GM21526 (cell line): ENCODE results near the gene ARHGAP6.
"Not testable (repeated sequence)": the region's sequence is repeated elsewhere in the genome, so short reads cannot be mapped to it uniquely, and the experiment has no call there.

ENCODE experiments used
- ATAC-seq: cut with Tn5 transposase; IDR thresholded peaks from one replicate; pipeline ENCODE4 v1.9.1; 2021; ENCODE audit warnings: moderate library complexity; ENCODE audit not compliant: unreplicated experiment, low FRiP score

The ARHGAP6 gene

GRCh38 chrX:11135564-11136185 lies 530.0 kb downstream of the ARHGAP6 start:
- no peak for ATAC-seq

- ATAC-seq, result no peak
Observed at GRCh38 chrX:11131146-11131545, 534.6 kb downstream of the ARHGAP6 start.

DNA sequence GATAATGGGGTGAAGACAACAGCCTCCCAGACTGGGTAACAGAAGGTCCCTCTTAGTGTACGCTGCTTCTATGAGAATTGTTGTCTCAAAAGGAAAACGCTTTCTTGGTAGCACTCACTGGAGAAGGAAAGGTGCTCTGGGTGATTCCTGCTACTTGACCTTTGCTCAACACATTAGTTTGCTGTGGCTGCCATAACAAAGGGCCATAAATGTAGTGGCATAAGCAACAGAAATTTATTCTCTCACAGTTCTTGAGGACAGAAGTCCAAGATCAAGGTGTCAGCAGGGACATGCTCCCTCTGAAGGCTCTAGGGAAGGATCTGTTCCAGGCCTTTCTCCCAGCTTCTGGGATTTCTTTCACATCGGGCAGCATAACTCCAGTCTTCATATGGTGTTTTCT lies 535.6 kb downstream of the ARHGAP6 start:
- ATAC-seq, result no peak

DNA sequence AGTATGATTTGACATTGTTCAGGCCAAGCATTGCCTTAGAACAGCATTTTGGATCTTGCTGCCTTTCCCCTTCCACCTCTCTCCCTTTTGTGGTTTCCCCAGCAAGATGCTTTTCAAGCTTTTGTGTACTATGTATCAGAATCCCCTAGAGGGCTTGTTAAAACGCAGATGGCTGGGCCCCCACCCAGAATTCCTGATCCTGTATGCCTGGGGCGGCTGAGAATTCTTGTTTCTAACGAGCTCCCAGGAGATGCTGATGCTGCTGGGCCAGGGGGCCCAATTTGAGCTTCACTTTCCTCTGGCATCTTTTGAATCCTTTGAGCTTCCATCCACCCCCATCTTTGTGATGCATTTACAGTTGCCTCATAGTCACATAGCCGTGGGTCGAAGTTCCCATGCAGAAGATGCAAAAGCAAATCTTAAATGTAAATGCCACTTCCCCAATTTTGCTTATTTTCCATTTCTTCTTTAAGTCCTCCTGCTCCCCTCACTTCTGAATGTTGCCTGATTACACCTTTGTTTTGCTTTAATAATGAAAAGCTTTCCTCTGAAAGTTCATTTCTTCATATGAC lies 536.1 kb downstream of the ARHGAP6 start:
- ATAC-seq, result no peak

DNA sequence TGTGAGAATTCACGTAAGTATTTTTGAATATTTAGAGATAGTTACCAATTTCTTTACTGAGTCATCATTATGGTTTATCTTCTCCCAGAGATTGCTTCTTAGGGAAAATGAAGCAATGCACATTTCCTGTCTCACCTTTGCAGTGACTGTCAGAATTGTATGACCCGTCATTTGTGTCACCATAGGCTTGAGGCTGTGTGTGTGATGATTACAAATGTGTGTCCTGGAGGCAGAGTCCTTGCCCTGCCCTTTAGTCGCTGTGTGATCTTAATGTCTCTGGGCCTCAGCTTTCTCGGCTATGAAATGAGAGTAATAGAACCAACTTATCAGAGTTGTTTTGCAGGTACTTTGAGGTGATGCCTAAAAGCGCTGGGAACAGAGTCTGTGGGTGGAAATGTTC lies 540.7 kb downstream of the ARHGAP6 start:
- no peak for ATAC-seq

- no peak for ATAC-seq
Observed at GRCh38 chrX:11124112-11124511, 541.6 kb downstream of the ARHGAP6 start.

GRCh38 chrX:11123087-11123486 lies 542.6 kb downstream of the ARHGAP6 start:
- ATAC-seq, result not testable (repeated sequence)

GRCh38 chrX:11119313-11119943 lies 546.3 kb downstream of the ARHGAP6 start:
- no peak for ATAC-seq

DNA sequence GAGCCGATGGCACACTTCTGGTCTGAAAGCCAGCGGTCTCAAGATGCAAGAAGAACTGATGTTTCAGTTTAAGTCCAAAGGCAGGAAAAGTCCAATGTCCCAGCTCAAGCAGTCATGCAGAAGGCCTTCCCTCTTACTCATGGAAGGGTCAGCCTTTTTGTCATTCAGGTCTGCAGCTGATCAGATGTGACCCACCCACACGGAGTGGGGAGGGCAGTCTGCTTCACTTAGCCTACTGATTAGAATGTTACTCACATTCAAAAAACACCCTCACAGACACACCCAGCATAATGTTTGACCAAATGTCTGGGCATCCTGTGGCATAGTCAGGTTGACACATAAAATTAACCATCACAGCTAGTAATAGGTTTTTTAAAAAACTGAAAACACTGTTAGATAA lies 548.0 kb downstream of the ARHGAP6 start:
- no peak for ATAC-seq

DNA sequence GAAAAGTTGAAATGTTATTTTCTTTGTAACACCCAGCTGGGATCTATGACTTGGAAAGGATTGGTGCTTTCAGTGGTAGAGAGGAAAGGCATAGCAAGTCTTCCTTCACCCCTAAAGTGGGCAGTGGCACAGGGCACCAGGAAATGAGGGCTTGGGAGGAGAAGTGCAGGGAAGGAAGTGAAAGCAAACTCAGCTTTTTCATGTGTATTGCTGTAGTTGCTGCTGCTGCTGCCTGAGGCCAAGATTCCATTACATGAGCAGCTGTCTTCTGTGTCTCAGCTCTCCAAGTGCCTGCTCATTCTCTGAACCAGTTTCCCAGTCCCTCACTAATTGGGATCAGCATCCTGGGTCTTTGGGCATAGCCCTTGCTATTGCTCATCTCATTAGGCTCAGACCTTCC lies 552.0 kb downstream of the ARHGAP6 start:
- ATAC-seq, result no peak

DNA sequence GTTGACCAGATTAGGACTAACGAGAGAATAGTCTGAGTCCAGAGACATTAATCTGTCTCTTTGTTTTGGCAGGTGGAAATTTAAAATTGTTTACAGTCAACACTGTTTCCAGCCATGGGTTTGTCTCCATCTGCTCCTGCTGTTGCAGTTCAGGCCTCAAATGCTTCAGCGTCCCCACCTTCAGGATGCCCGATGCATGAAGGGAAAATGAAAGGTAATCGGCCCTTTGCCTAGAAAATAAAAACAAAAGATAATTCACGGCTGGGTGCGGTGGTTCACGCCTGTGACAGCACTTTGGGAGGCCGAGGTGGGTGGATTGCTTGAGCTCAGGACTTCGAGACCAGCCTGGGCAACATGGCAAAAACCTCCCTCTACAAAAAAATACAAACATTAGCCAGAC lies 553.8 kb downstream of the ARHGAP6 start:
- ATAC-seq, result no peak

- peak; percentile 90 for ATAC-seq
Observed at GRCh38 chrX:11111037-11111851, 554.5 kb downstream of the ARHGAP6 start, which contains the start of gene HCCS. HCCS (plus strand) TSS chrX:11111332; CDS start chrX:11112061, 729 bp downstream.

DNA sequence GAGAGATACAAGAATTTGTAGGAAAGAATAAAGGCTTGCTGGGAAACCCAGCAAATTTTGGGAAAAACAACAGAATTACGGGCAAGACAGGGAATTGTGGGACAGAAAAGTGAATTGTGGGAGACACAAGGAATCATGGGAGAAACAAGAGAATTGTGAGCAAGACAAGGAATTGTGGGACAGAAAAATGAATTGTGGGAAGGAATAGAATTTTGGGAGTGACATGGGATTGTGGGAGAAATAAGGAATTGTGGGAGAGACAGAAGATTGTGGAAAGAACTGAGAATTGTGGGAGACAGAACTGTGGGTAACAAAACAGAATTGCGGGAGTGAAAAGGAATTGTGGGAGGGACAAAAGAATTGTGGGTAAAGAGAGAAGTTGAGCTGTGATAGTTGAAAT lies 555.8 kb downstream of the ARHGAP6 start:
- no peak for ATAC-seq

- ATAC-seq, result no peak
Observed at GRCh38 chrX:11108253-11108941, 557.3 kb downstream of the ARHGAP6 start.

DNA sequence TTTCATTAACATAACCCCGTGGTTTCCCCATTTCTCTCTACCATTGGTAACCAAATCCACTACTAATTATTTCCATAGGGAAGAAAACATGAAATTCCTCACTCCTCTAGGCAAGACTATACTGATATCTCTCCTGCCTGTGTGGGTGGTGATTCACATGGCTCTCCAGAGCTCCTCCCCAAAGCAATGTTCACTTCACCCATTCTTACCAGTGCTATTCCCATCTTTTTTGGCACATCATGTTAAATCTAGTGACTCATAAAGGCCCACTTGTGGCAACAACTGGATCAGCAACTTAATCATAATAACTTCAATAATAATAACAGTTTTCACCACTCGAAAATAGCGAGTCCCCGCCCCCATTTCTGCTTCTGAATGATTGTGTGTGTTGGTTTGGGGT lies 560.6 kb downstream of the ARHGAP6 start:
- ATAC-seq, result no peak

DNA sequence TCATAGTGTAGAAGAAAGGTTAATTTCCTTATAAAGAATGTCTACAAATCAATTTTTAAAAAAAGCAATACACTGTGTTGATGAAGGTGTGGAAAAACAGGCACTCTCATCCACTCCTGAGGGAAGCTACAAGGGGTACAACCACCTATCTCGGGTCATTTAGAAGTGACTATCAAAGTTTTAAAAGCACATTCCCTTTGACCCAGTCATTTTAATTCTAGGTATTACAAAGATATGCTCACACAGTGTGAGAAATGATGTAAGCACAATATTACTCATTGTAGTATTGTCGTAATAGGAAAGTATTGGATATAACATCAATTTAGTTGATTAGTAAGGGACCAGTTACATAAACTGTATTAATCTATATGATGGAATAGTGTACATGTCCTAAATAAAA lies 562.0 kb downstream of the ARHGAP6 start:
- no peak for ATAC-seq

DNA sequence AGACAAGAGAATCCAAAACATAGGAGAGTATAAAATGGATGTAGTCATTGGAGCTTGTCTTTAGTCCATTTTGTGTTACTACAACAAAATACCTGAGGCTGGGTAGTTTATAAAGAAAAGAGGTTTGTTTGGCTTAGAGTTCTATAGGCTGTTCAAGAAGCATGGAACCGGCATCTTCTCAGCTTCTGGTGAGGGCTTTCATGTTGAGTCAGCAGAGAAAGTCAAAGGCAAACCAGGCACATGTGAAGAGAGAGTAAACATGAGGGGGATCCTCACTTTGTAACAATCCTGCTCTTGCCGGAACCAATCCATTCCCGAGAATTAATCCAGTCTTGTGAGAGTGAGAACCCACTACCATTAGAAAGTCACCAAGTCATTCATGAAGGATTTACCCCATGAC lies 562.7 kb downstream of the ARHGAP6 start:
- no peak for ATAC-seq

- ATAC-seq, result no peak
Observed at GRCh38 chrX:11100281-11101035, 565.3 kb downstream of the ARHGAP6 start.

DNA sequence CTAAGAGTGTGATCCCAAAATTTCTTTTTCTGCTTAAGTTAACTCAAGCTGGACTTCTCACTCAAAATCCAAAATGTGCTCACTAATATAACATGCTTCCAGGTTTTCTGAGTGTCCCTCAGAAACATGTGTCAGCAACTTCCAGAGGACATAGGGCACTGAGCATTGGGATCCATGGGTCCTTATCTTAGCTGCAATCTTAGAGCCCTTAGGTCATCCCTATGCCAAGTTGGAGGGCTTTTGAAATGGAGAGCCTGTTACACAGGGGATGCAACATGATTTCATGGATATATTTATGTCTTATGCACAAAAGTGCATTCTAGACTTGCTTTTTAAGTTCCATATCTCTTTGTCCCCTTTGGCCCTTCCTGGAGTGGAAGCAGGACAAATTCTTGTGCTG lies 566.3 kb downstream of the ARHGAP6 start:
- ATAC-seq, result no peak

DNA sequence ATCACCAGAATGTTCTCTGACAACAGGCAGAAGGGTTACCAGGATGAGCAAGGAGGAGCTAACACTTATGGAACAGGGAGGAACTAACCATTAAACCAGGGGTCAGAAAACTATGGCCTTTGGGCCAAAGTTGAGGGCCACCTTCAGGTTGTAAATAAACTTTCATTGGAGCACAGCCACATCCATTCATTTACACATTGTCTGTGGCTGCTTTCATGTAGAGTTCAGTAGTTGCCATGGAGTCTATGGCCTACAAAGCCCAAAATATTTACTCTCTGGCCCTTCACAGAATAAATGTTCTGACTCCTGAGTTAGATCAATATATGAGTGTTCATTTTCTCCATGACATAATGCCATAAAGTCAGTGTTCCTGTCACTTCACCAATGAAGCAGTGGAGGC lies 567.8 kb downstream of the ARHGAP6 start:
- ATAC-seq, result no peak
